Chondrocyte (in vitro differentiated cells): Measurements from ENCODE around the gene FHIT. TPM values are rescaled to one million over a fixed set of nuclear protein-coding genes. Genes with fewer than 3 reads are reported as not detected.

Experiments
- DNase-seq: peaks from one replicate; pipeline ENCODE4 v3.0.0; 2021; ENCODE audit warnings: mixed read lengths, low spot score
- H3K27ac Mint-ChIP-seq: one replicate; pipeline ENCODE4 v1.8.0; 2021; ENCODE audit warnings: mild to moderate bottlenecking, moderate library complexity, mixed read lengths; ENCODE audit not compliant: unreplicated experiment
- H3K27me3 Mint-ChIP-seq: 2 replicates; pipeline ENCODE4 v1.8.0; 2021; ENCODE audit warnings: low read depth, mixed read lengths
- H3K36me3 Mint-ChIP-seq: 2 replicates; pipeline ENCODE4 v1.8.0; 2021; ENCODE audit warnings: low read depth, mixed read lengths
- H3K4me1 Mint-ChIP-seq: 2 replicates; pipeline ENCODE4 v1.8.0; 2021; ENCODE audit warnings: low read depth, mild to moderate bottlenecking, mixed read lengths
- H3K4me3 Mint-ChIP-seq: one replicate; pipeline ENCODE4 v1.8.0; 2021; ENCODE audit warnings: mild to moderate bottlenecking, moderate library complexity, mixed read lengths; ENCODE audit not compliant: unreplicated experiment
- H3K9me3 Mint-ChIP-seq: 2 replicates; pipeline ENCODE4 v1.8.0; 2021; ENCODE audit warnings: low read depth, mixed read lengths
- CTCF ChIP-seq: fragments of 200-600 bp; sonication (generic); IDR thresholded peaks from 2 replicates; pipeline ENCODE4 v1.5.0; 2021; ENCODE audit warnings: antibody characterized with exemption, mild to moderate bottlenecking, moderate library complexity
- total RNA-seq: library from RNA; stranded (reverse); gene quantifications from 3 replicates; pipeline ENCODE4 v1.2.1, GENCODE V29; 2021

Gene FHIT
- total RNA-seq, 1 donor from 2014 or later: 3.8 TPM

GRCh38 chr3:61158216-61158615 is 93.0 kb downstream of the FHIT start:
- no peak for TF ChIP-seq CTCF

GRCh38 chr3:61157414-61157813 is 93.8 kb downstream of the FHIT start:
- Mint-ChIP-seq H3K9me3 (no peaks in the 10 kb centered on the region), H3K36me3 (no peaks in the 10 kb centered on the region), H3K4me1 (no peaks in the 10 kb centered on the region), H3K4me3 (no peak overlapping the region), H3K27ac (no peak overlapping the region), H3K27me3 (peaks cover 4% of the 10 kb centered on the region)
- TF ChIP-seq CTCF: no peak
- no peak for DNase-seq

More at GRCh38 chr3:61158216-61158615, 93.0 kb downstream of the FHIT start:
- Mint-ChIP-seq H3K36me3 (no peaks in the 10 kb centered on the region), H3K4me3 (no peak overlapping the region), H3K4me1 (no peaks in the 10 kb centered on the region), H3K27ac (no peak overlapping the region), H3K9me3 (peaks cover 3% of the 10 kb centered on the region), H3K27me3 (peaks cover 4% of the 10 kb centered on the region)
- no peak for DNase-seq

GRCh38 chr3:61155701-61156292 is 95.5 kb downstream of the FHIT start:
- no peak for DNase-seq
- TF ChIP-seq CTCF: no peak
- Mint-ChIP-seq H3K27ac (no peak overlapping the region), H3K9me3 (no peaks in the 10 kb centered on the region), H3K4me1 (no peaks in the 10 kb centered on the region), H3K4me3 (no peak overlapping the region), H3K27me3 (peaks cover 4% of the 10 kb centered on the region), H3K36me3 (no peaks in the 10 kb centered on the region)

- no peaks in the 10 kb centered on the region for H3K4me1 Mint-ChIP-seq
- no peaks in the 10 kb centered on the region for H3K9me3 Mint-ChIP-seq
- peaks cover 4% of the 10 kb centered on the region for H3K27me3 Mint-ChIP-seq
- no peaks in the 10 kb centered on the region for H3K36me3 Mint-ChIP-seq
- H3K4me3 Mint-ChIP-seq: no peak overlapping the region
- TF ChIP-seq CTCF: no peak
- DNase-seq: no peak
- H3K27ac Mint-ChIP-seq: no peak overlapping the region
Observed at GRCh38 chr3:61154457-61155198, 96.6 kb downstream of the FHIT start.

GRCh38 chr3:61152071-61152470 is 99.2 kb downstream of the FHIT start:
- Mint-ChIP-seq H3K36me3 (no peaks in the 10 kb centered on the region), H3K27ac (no peak overlapping the region), H3K27me3 (peaks cover 4% of the 10 kb centered on the region), H3K4me1 (no peaks in the 10 kb centered on the region), H3K9me3 (no peaks in the 10 kb centered on the region), H3K4me3 (no peak overlapping the region)
- no peak for DNase-seq
- TF ChIP-seq CTCF: no peak
